ENCODE data around the gene P2RY13.

GRCh38 chr3:151330379-151330778 lies 1.0 kb upstream of the P2RY13 start:
- TF ChIP-seq, protein P1, sequence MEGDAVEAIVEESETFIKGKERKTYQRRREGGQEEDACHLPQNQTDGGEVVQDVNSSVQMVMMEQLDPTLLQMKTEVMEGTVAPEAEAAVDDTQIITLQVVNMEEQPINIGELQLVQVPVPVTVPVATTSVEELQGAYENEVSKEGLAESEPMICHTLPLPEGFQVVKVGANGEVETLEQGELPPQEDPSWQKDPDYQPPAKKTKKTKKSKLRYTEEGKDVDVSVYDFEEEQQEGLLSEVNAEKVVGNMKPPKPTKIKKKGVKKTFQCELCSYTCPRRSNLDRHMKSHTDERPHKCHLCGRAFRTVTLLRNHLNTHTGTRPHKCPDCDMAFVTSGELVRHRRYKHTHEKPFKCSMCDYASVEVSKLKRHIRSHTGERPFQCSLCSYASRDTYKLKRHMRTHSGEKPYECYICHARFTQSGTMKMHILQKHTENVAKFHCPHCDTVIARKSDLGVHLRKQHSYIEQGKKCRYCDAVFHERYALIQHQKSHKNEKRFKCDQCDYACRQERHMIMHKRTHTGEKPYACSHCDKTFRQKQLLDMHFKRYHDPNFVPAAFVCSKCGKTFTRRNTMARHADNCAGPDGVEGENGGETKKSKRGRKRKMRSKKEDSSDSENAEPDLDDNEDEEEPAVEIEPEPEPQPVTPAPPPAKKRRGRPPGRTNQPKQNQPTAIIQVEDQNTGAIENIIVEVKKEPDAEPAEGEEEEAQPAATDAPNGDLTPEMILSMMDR (IDR thresholded peaks at IDR 0.05 in 4 of 5, conservative IDR thresholded peaks at IDR 0.05 in 1 of 5) = no peak
- no peak for TF ChIP-seq POLR2A (IDR thresholded peaks at IDR 0.05)

Measured in gastrocnemius medialis (tissue), 4 donors.